Panc1 (cell line): ENCODE data around the gene GPR135.

Experiments
- POLR2AphosphoS5 ChIP-seq: IDR thresholded peaks from 2 replicates; pipeline ENCODE4 v1.6.1; 2012; ENCODE audit warnings: mild to moderate bottlenecking, low read depth, low read length, moderate library complexity
- SIN3A ChIP-seq: IDR thresholded peaks from 2 replicates; pipeline ENCODE4 v1.6.1; 2012; ENCODE audit warnings: low read depth, mild to moderate bottlenecking, low read length, moderate library complexity, borderline replicate concordance; ENCODE audit not compliant: insufficient read depth
- TF ChIP-seq, protein P1 (sequence below): fragments of 450-650 bp; IDR thresholded peaks from 2 replicates; pipeline ENCODE4 v1.5.1; 2017; ENCODE audit warnings: mild to moderate bottlenecking
- TF ChIP-seq, protein P2 (sequence below), 2 experiments: IDR thresholded peaks; 2 replicates each; pipeline ENCODE4 v1.6.1; 2011 to 2012; ENCODE audit warnings: low read depth in 2 of 2, control low read depth in 1 of 2, low read length in 1 of 2, mild to moderate bottlenecking in 1 of 2, moderate library complexity in 1 of 2; ENCODE audit not compliant: insufficient read depth in 1 of 2

DNA sequence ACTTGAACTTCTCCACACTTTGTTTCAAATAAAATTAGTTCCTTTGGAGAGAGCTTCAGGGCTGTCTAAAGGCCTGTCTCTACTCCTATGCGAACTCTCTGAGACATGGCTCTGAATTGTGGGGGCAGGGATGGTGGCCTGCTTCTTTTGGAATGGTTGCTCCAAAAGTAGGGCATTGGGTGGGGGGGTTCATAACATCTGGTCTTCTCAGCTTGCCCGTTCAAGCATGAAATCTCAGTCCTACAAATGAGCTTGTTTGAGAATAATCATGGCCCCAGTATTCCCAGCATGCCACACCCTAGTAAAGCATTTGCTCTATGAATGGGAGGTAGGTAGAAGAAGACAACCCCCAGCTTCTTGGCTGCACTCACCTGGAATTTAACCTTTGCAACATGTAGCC is 6.7 kb downstream of the GPR135 start:
- no peak for TF ChIP-seq POLR2AphosphoS5
- TF ChIP-seq, protein P1, sequence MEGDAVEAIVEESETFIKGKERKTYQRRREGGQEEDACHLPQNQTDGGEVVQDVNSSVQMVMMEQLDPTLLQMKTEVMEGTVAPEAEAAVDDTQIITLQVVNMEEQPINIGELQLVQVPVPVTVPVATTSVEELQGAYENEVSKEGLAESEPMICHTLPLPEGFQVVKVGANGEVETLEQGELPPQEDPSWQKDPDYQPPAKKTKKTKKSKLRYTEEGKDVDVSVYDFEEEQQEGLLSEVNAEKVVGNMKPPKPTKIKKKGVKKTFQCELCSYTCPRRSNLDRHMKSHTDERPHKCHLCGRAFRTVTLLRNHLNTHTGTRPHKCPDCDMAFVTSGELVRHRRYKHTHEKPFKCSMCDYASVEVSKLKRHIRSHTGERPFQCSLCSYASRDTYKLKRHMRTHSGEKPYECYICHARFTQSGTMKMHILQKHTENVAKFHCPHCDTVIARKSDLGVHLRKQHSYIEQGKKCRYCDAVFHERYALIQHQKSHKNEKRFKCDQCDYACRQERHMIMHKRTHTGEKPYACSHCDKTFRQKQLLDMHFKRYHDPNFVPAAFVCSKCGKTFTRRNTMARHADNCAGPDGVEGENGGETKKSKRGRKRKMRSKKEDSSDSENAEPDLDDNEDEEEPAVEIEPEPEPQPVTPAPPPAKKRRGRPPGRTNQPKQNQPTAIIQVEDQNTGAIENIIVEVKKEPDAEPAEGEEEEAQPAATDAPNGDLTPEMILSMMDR, result no peak
- TF ChIP-seq, protein P2, sequence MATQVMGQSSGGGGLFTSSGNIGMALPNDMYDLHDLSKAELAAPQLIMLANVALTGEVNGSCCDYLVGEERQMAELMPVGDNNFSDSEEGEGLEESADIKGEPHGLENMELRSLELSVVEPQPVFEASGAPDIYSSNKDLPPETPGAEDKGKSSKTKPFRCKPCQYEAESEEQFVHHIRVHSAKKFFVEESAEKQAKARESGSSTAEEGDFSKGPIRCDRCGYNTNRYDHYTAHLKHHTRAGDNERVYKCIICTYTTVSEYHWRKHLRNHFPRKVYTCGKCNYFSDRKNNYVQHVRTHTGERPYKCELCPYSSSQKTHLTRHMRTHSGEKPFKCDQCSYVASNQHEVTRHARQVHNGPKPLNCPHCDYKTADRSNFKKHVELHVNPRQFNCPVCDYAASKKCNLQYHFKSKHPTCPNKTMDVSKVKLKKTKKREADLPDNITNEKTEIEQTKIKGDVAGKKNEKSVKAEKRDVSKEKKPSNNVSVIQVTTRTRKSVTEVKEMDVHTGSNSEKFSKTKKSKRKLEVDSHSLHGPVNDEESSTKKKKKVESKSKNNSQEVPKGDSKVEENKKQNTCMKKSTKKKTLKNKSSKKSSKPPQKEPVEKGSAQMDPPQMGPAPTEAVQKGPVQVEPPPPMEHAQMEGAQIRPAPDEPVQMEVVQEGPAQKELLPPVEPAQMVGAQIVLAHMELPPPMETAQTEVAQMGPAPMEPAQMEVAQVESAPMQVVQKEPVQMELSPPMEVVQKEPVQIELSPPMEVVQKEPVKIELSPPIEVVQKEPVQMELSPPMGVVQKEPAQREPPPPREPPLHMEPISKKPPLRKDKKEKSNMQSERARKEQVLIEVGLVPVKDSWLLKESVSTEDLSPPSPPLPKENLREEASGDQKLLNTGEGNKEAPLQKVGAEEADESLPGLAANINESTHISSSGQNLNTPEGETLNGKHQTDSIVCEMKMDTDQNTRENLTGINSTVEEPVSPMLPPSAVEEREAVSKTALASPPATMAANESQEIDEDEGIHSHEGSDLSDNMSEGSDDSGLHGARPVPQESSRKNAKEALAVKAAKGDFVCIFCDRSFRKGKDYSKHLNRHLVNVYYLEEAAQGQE (IDR thresholded peaks at IDR 0.05; ENCODE audit: insufficient read depth in 1 of 2, low read depth in 2 of 2, low read length in 1 of 2), result no peak
- TF ChIP-seq SIN3A, result no peak
